Activated CD8-positive, alpha-beta T cell treated with anti-CD3 and anti-CD28 coated beads for 36 hours (primary cell): ENCODE measurements around the gene TWF1. TPM values are rescaled to one million over a fixed set of nuclear protein-coding genes. Genes with fewer than 3 reads are reported as not detected.

ENCODE experiments used
- ATAC-seq: fragments of 200-7000 bp; cut with Tn5 transposase; one replicate; pipeline ENCODE4 v1.10.0; 2021; ENCODE audit warnings: mild to moderate bottlenecking, moderate library complexity
- CTCF ChIA-PET: fragments of 350-600 bp; sonication (Branson Sonifier 250); formaldehyde crosslinking; loops from one replicate; lab custom pipeline; 2021; ENCODE audit warnings: antibody characterized with exemption; lab: Charles Lee
- POLR2A ChIA-PET: fragments of 350-600 bp; sonication (Branson Sonifier 250); formaldehyde crosslinking; loops from one replicate; lab custom pipeline; 2021; ENCODE audit warnings: antibody characterized with exemption; lab: Charles Lee
- DNase-seq: peaks from one replicate; pipeline ENCODE4 v3.0.0-alpha.2; 2020
- H3K27ac Mint-ChIP-seq: one replicate; pipeline ENCODE4 v1.8.0; 2021; ENCODE audit warnings: mild to moderate bottlenecking, mixed read lengths
- H3K27me3 Mint-ChIP-seq: one replicate; pipeline ENCODE4 v1.8.0; 2021; ENCODE audit warnings: mixed read lengths
- H3K36me3 Mint-ChIP-seq: one replicate; pipeline ENCODE4 v1.8.0; 2021; ENCODE audit warnings: low read depth, mixed read lengths
- H3K4me1 Mint-ChIP-seq: one replicate; pipeline ENCODE4 v1.8.0; 2021; ENCODE audit warnings: low read depth, mixed read lengths
- H3K4me3 Mint-ChIP-seq: one replicate; pipeline ENCODE4 v1.8.0; 2021; ENCODE audit warnings: mild to moderate bottlenecking, moderate library complexity, mixed read lengths
- H3K9me3 Mint-ChIP-seq: one replicate; pipeline ENCODE4 v1.8.0; 2021; ENCODE audit warnings: mixed read lengths
- intact Hi-C: fragments of 100-400 bp; cut with micrococcal nuclease; formaldehyde crosslinking; loops from one replicate; pipeline ENCODE4 v1.10.0; 2022
- total RNA-seq, 2 experiments: library from RNA; stranded (reverse); gene quantifications; one replicate each; pipeline ENCODE4 v1.2.3, GENCODE V29; 2021
- TF ChIP-seq, protein P1 (sequence below): fragments of 200-600 bp; IDR thresholded peaks from one replicate; pipeline ENCODE4 v1.8.0; 2022; ENCODE audit warnings: antibody characterized with exemption, mild to moderate bottlenecking

The TWF1 gene
- total RNA-seq, 2 experiments from 2014 or later = 17.0 to 18.9 TPM

DNA sequence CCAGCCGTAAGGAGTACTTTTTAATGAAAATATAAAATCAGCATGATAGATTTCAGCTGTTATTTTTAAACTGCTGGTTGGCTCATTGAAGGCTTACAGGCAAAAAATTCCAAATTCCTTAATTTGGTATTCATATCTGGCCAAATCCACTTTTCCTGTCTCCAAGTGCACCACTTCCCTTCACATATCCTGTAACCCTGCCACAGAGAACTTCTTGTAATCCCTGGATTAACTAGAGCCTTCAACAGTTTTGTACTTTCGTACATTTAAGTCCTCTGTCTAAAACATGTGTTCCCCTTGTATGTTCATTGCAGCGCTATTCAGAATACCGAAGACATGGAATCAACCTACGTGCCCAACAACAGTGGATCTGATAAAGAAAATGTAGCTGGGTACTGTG, 57.1 kb downstream of the TWF1 start:
- TF ChIP-seq, protein P1, sequence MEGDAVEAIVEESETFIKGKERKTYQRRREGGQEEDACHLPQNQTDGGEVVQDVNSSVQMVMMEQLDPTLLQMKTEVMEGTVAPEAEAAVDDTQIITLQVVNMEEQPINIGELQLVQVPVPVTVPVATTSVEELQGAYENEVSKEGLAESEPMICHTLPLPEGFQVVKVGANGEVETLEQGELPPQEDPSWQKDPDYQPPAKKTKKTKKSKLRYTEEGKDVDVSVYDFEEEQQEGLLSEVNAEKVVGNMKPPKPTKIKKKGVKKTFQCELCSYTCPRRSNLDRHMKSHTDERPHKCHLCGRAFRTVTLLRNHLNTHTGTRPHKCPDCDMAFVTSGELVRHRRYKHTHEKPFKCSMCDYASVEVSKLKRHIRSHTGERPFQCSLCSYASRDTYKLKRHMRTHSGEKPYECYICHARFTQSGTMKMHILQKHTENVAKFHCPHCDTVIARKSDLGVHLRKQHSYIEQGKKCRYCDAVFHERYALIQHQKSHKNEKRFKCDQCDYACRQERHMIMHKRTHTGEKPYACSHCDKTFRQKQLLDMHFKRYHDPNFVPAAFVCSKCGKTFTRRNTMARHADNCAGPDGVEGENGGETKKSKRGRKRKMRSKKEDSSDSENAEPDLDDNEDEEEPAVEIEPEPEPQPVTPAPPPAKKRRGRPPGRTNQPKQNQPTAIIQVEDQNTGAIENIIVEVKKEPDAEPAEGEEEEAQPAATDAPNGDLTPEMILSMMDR = no peak
- POLR2A ChIA-PET = interaction anchor here (1.3 kb wide), 1 partner anchor 10 kb away, joined by 3 read pairs; the partner anchor contains the start of genes IRAK4 and PUS7L
- intact Hi-C loops = no loop called here
- no peak for DNase-seq
- H3K36me3 Mint-ChIP-seq = peaks cover 48% of the 10 kb centered on the region
- H3K9me3 Mint-ChIP-seq = peaks cover 8% of the 10 kb centered on the region
- H3K4me1 Mint-ChIP-seq = peaks cover 11% of the 10 kb centered on the region
- H3K4me3 Mint-ChIP-seq = no peak overlapping the region
- H3K27ac Mint-ChIP-seq = no peak overlapping the region
- ATAC-seq = no peak
- CTCF ChIA-PET = no interaction called here
- no peaks in the 10 kb centered on the region for H3K27me3 Mint-ChIP-seq

GRCh38 chr12:43744826-43745225, 61.3 kb downstream of the TWF1 start:
- no peak for DNase-seq
- H3K9me3 Mint-ChIP-seq = no peaks in the 10 kb centered on the region
- peaks cover 33% of the 10 kb centered on the region for H3K36me3 Mint-ChIP-seq
- POLR2A ChIA-PET = no interaction called here
- no peak overlapping the region for H3K27ac Mint-ChIP-seq
- TF ChIP-seq, protein P1 = no peak
- H3K27me3 Mint-ChIP-seq = no peaks in the 10 kb centered on the region
- CTCF ChIA-PET = no interaction called here
- intact Hi-C loops = no loop called here
- H3K4me1 Mint-ChIP-seq = no peaks in the 10 kb centered on the region
- H3K4me3 Mint-ChIP-seq = no peak overlapping the region
- no peak for ATAC-seq

Other genes starting within 250 kb of the TWF1 start
- 10 to 100 TPM; 16.7 to 18.7 TPM for gene PUS7L, start 47.5 kb downstream of the TWF1 start, total RNA-seq
- 10 to 100 TPM; 24.0 TPM for gene IRAK4, start 47.4 kb downstream of the TWF1 start, total RNA-seq
- under 1 TPM; 0.95 to 0.96 TPM for gene TMEM117, start 29.8 kb upstream of the TWF1 start, total RNA-seq